ENCODE results near the gene LRRC32. TPM values are rescaled to one million over a fixed set of nuclear protein-coding genes. Genes with fewer than 3 reads are reported as not detected.

LRRC32 gene
- total RNA-seq, 1 donor: 37.6 TPM

- no peak overlapping the region for H3K4me3 ChIP-seq (ENCODE audit: insufficient read depth, low read length)
- H3K27me3 ChIP-seq (ENCODE audit: insufficient read depth, low read length): no peaks in the 10 kb centered on the region
- H2AFZ ChIP-seq (ENCODE audit: low read length): peak overlapping the region; percentile 30
- no peaks in the 10 kb centered on the region for H4K20me1 ChIP-seq (ENCODE audit: insufficient read depth, low read length)
- H3K4me2 ChIP-seq (ENCODE audit: insufficient read depth, low read length): no peak overlapping the region
- peaks cover 4% of the 10 kb centered on the region for H3K9me3 ChIP-seq (ENCODE audit: low read depth, low read length)
- no peaks in the 10 kb centered on the region for H3K79me2 ChIP-seq (ENCODE audit: insufficient read depth, low read length)
- no peak for TF ChIP-seq CTCF (IDR thresholded peaks at IDR 0.05; ENCODE audit: extremely low read depth, low read depth, low read length)
- peaks cover 41% of the 10 kb centered on the region for H3K4me1 ChIP-seq (ENCODE audit: insufficient read depth, low read length)
- no peaks in the 10 kb centered on the region for H3K36me3 ChIP-seq (ENCODE audit: insufficient read depth, low read length)
- no peak overlapping the region for H3K27ac ChIP-seq (ENCODE audit: low read depth, low read length)
- peak; percentile 96 for DNase-seq (ENCODE audit: insufficient read length, low spot score, missing footprints)
Observed at GRCh38 chr11:76623171-76623883, 47.2 kb downstream of the LRRC32 start.

GRCh38 chr11:76622493-76623094, 48.0 kb downstream of the LRRC32 start:
- DNase-seq (ENCODE audit: insufficient read length, low spot score, missing footprints): peak; percentile 42
- Histone ChIP-seq H3K4me1 (ENCODE audit: insufficient read depth, low read length) (peaks cover 46% of the 10 kb centered on the region), H3K4me3 (ENCODE audit: insufficient read depth, low read length) (no peak overlapping the region), H4K20me1 (ENCODE audit: insufficient read depth, low read length) (no peaks in the 10 kb centered on the region), H2AFZ (ENCODE audit: low read length) (peak overlapping the region; percentile 2), H3K4me2 (ENCODE audit: insufficient read depth, low read length) (no peak overlapping the region), H3K79me2 (ENCODE audit: insufficient read depth, low read length) (no peaks in the 10 kb centered on the region), H3K27ac (ENCODE audit: low read depth, low read length) (no peak overlapping the region), H3K36me3 (ENCODE audit: insufficient read depth, low read length) (no peaks in the 10 kb centered on the region), H3K9me3 (ENCODE audit: low read depth, low read length) (peaks cover 4% of the 10 kb centered on the region), H3K27me3 (ENCODE audit: insufficient read depth, low read length) (no peaks in the 10 kb centered on the region)
- no peak for TF ChIP-seq CTCF (IDR thresholded peaks at IDR 0.05; ENCODE audit: extremely low read depth, low read depth, low read length)

GRCh38 chr11:76621868-76622267, 48.7 kb downstream of the LRRC32 start:
- H3K27ac ChIP-seq (ENCODE audit: low read depth, low read length): peak overlapping the region; percentile 51
- TF ChIP-seq CTCF (IDR thresholded peaks at IDR 0.05; ENCODE audit: extremely low read depth, low read depth, low read length): no peak
- peak overlapping the region; percentile 39 for H2AFZ ChIP-seq (ENCODE audit: low read length)

GRCh38 chr11:76621466-76621865, 49.1 kb downstream of the LRRC32 start:
- TF ChIP-seq CTCF (IDR thresholded peaks at IDR 0.05; ENCODE audit: extremely low read depth, low read depth, low read length): no peak
- Histone ChIP-seq H3K36me3 (ENCODE audit: insufficient read depth, low read length) (no peaks in the 10 kb centered on the region), H3K4me1 (ENCODE audit: insufficient read depth, low read length) (peaks cover 50% of the 10 kb centered on the region), H3K27me3 (ENCODE audit: insufficient read depth, low read length) (no peaks in the 10 kb centered on the region), H3K4me3 (ENCODE audit: insufficient read depth, low read length) (no peak overlapping the region), H3K27ac (ENCODE audit: low read depth, low read length) (peak overlapping the region; percentile 51), H2AFZ (ENCODE audit: low read length) (peak overlapping the region; percentile 39), H3K79me2 (ENCODE audit: insufficient read depth, low read length) (no peaks in the 10 kb centered on the region), H3K4me2 (ENCODE audit: insufficient read depth, low read length) (no peak overlapping the region), H3K9me3 (ENCODE audit: low read depth, low read length) (peaks cover 4% of the 10 kb centered on the region), H4K20me1 (ENCODE audit: insufficient read depth, low read length) (no peaks in the 10 kb centered on the region)
- DNase-seq (ENCODE audit: insufficient read length, low spot score, missing footprints): peak; percentile 9

More at GRCh38 chr11:76621868-76622267, 48.7 kb downstream of the LRRC32 start:
- Histone ChIP-seq H3K4me3 (ENCODE audit: insufficient read depth, low read length) (no peak overlapping the region), H3K36me3 (ENCODE audit: insufficient read depth, low read length) (no peaks in the 10 kb centered on the region), H3K9me3 (ENCODE audit: low read depth, low read length) (peaks cover 4% of the 10 kb centered on the region), H3K4me2 (ENCODE audit: insufficient read depth, low read length) (no peak overlapping the region), H3K79me2 (ENCODE audit: insufficient read depth, low read length) (no peaks in the 10 kb centered on the region), H3K27me3 (ENCODE audit: insufficient read depth, low read length) (no peaks in the 10 kb centered on the region), H3K4me1 (ENCODE audit: insufficient read depth, low read length) (peaks cover 50% of the 10 kb centered on the region), H4K20me1 (ENCODE audit: insufficient read depth, low read length) (no peaks in the 10 kb centered on the region)
- peak; percentile 94 for DNase-seq (ENCODE audit: insufficient read length, low spot score, missing footprints)

All from osteoblast (primary cell).